B cell (primary cell): ENCODE data around the gene SLC10A4. TPM values are rescaled to one million over a fixed set of nuclear protein-coding genes. Genes with fewer than 3 reads are reported as not detected.

ENCODE experiments used
- ATAC-seq: fragments of 200-7000 bp; cut with Tn5 transposase; one replicate; pipeline ENCODE4 v1.10.0; 2021; ENCODE audit warnings: low read depth, mild to moderate bottlenecking, moderate number of reproducible peaks, moderate library complexity
- CTCF ChIA-PET: fragments of 350-600 bp; sonication (Branson Sonifier 250); formaldehyde crosslinking; loops from one replicate; lab custom pipeline; 2021; ENCODE audit warnings: antibody characterized with exemption, inconsistent platforms; lab: Charles Lee
- POLR2A ChIA-PET: fragments of 350-600 bp; sonication (Branson Sonifier 250); formaldehyde crosslinking; loops from one replicate; lab custom pipeline; 2021; ENCODE audit warnings: antibody characterized with exemption; lab: Charles Lee
- DNase-seq: peaks from one replicate; pipeline ENCODE4 v3.0.0; 2013
- H2AFZ ChIP-seq: 2 replicates; pipeline ENCODE4 v1.6.1; 2012; ENCODE audit warnings: mild to moderate bottlenecking, low read depth, low read length; ENCODE audit not compliant: insufficient read depth, poor library complexity, severe bottlenecking
- H3K27ac ChIP-seq, 2 donors: 1 replicate in 1 of 2; 2 replicates in 1 of 2; pipeline ENCODE4 v1.5.1; 2012 to 2013; ENCODE audit warnings: low read length in 2 of 2, mild to moderate bottlenecking in 2 of 2, moderate library complexity in 1 of 2
- H3K27me3 ChIP-seq, 4 experiments: fragments of 200-600 bp in 1 of 4; sonication (generic) in 1 of 4; replicated peaks in 1 of 4; 1 replicate in 2 of 4; 2 replicates in 2 of 4; pipeline versions ENCODE4 v1.6.1 to v1.7.0; 2013 to 2016; ENCODE audit warnings: low read length in 3 of 4, mild to moderate bottlenecking in 2 of 4, mixed read lengths in 1 of 4, moderate library complexity in 1 of 4; ENCODE audit not compliant: insufficient read depth in 4 of 4, control insufficient read depth in 3 of 4; ENCODE audit errors: control extremely low read depth in 1 of 4
- H3K36me3 ChIP-seq, 2 experiments: replicated peaks in 1 of 2; 1 replicate in 1 of 2; 2 replicates in 1 of 2; pipeline versions ENCODE4 v1.6.1 to v1.7.1; 2013; ENCODE audit warnings: low read length in 1 of 2; ENCODE audit not compliant: insufficient read depth in 2 of 2, control insufficient read depth in 1 of 2; ENCODE audit errors: control extremely low read depth in 1 of 2, extremely low read depth in 1 of 2
- H3K4me1 ChIP-seq, 2 donors: fragments of 200-600 bp in 1 of 2; sonication (generic) in 1 of 2; 1 replicate in 1 of 2; 2 replicates in 1 of 2; pipeline versions ENCODE4 v1.5.1 to v1.6.1; 2013 to 2017; ENCODE audit warnings: low read length in 2 of 2; ENCODE audit not compliant: control insufficient read depth in 2 of 2, insufficient read depth in 2 of 2
- H3K4me2 ChIP-seq: replicated peaks from 2 replicates; pipeline ENCODE3; 2012; ENCODE audit warnings: mild to moderate bottlenecking, low read depth, low read length; ENCODE audit not compliant: poor library complexity, severe bottlenecking
- H3K4me3 ChIP-seq, 5 experiments: fragments of 200-600 bp in 1 of 5; sonication (generic) in 1 of 5; 1 replicate in 3 of 5; 2 replicates in 2 of 5; pipeline versions ENCODE4 v1.5.1 to v1.7.0; 2011 to 2016; ENCODE audit warnings: low read length in 4 of 5, mild to moderate bottlenecking in 4 of 5, low read depth in 2 of 5, control low read depth in 1 of 5, moderate library complexity in 1 of 5; ENCODE audit not compliant: insufficient read depth in 1 of 5; ENCODE audit errors: control extremely low read depth in 1 of 5, extremely low read depth in 1 of 5
- H3K79me2 ChIP-seq: fragments of 200-600 bp; sonication (generic); one replicate; pipeline ENCODE4 v1.6.0; 2016; ENCODE audit warnings: low read length; ENCODE audit not compliant: control insufficient read depth, insufficient read depth
- H3K9ac ChIP-seq: fragments of 200-600 bp; sonication (generic); 2 replicates; pipeline ENCODE4 v1.6.1; 2017; ENCODE audit warnings: mild to moderate bottlenecking, low read length, moderate library complexity
- H3K9me3 ChIP-seq, 3 donors: one replicate each; pipeline versions ENCODE4 v1.6.1 to v1.7.1; 2013; ENCODE audit warnings: low read length in 2 of 3; ENCODE audit not compliant: control insufficient read depth in 2 of 3, insufficient read depth in 1 of 3; ENCODE audit errors: control extremely low read depth in 1 of 3
- H4K20me1 ChIP-seq: 2 replicates; pipeline ENCODE4 v1.6.0; 2012; ENCODE audit warnings: mild to moderate bottlenecking, low read length; ENCODE audit not compliant: insufficient read depth, control insufficient read depth, poor library complexity, severe bottlenecking
- H3K27ac Mint-ChIP-seq: one replicate; pipeline ENCODE4 v1.8.0; 2021; ENCODE audit warnings: mixed read lengths
- H3K27me3 Mint-ChIP-seq: one replicate; pipeline ENCODE4 v1.8.0; 2021; ENCODE audit warnings: mixed read lengths
- H3K4me1 Mint-ChIP-seq: one replicate; pipeline ENCODE4 v1.8.0; 2021; ENCODE audit warnings: mixed read lengths
- H3K4me3 Mint-ChIP-seq: one replicate; pipeline ENCODE4 v1.8.0; 2021; ENCODE audit warnings: mixed read lengths
- H3K9me3 Mint-ChIP-seq: one replicate; pipeline ENCODE4 v1.8.0; 2022; ENCODE audit warnings: mixed read lengths; ENCODE audit not compliant: insufficient read depth
- CTCF ChIP-seq: fragments of 200-600 bp; IDR thresholded peaks from one replicate; pipeline ENCODE4 v1.8.0; 2022; ENCODE audit warnings: antibody characterized with exemption, mild to moderate bottlenecking
- EZH2 ChIP-seq: IDR thresholded peaks from 2 replicates; pipeline ENCODE4 v1.6.1; 2012; ENCODE audit warnings: borderline replicate concordance, low read depth, mild to moderate bottlenecking, moderate library complexity, low read length; ENCODE audit not compliant: insufficient read depth, poor library complexity, severe bottlenecking
- WGBS: methylation state at CpG from one replicate; pipeline ENCODE4 v1.1.5; 2013; ENCODE audit warnings: missing lambda C conversion rate; ENCODE audit not compliant: insufficient coverage; 5-methylcytosine and 5-hydroxymethylcytosine counted together
- intact Hi-C: fragments of 100-400 bp; cut with micrococcal nuclease; formaldehyde crosslinking; loops from one replicate; pipeline ENCODE4 v1.10.0; 2022
- polyA plus RNA-seq: library from polyadenylated mRNA; depleted of rRNA; stranded (reverse); fragments of >200 nt; gene quantifications from 2 replicates; pipeline ENCODE4 v1.2.3, GENCODE V29; 2012
- total RNA-seq, 2 donors: library from RNA; stranded (reverse); fragments of 120-200 nt in 1 of 2; gene quantifications; 1 replicate in 1 of 2; 2 replicates in 1 of 2; pipeline versions ENCODE4 v1.2.3 to v1.2.4, GENCODE V29; 2013 to 2022

SLC10A4 gene
- total and polyA plus RNA-seq, 2 donors (not counting 1 experiment from before 2014, with no cell fraction given) = 0.07 to 0.25 TPM

GRCh38 chr4:48504026-48504330 lies 20.8 kb downstream of the SLC10A4 start:
- TF ChIP-seq CTCF (no peak), EZH2 (no peak)
- ATAC-seq = no peak
- Histone ChIP-seq H3K9me3 (no peaks in the 10 kb centered on the region), H4K20me1 (no peaks in the 10 kb centered on the region), H3K4me1 (no peaks in the 10 kb centered on the region), H3K4me2 (no peak overlapping the region), H3K27me3 (no peaks in the 10 kb centered on the region), H3K36me3 (peaks cover 11 to 58% of the 10 kb centered on the region in 2 experiments), H2AFZ (no peak overlapping the region), H3K27ac (no peak overlapping the region), H3K9ac (no peak overlapping the region), H3K79me2 (no peaks in the 10 kb centered on the region), H3K4me3 (no peak overlapping the region)
- no CpG with 5 or more reads among the region's 2 CpGs for WGBS
- no peak overlapping the region for H3K4me3 Mint-ChIP-seq
- intact Hi-C loops = no loop called here
- no peaks in the 10 kb centered on the region for H3K9me3 Mint-ChIP-seq
- H3K27ac Mint-ChIP-seq = no peak overlapping the region
- CTCF ChIA-PET = no interaction called here
- DNase-seq = no peak
- POLR2A ChIA-PET = no interaction called here
- no peaks in the 10 kb centered on the region for H3K4me1 Mint-ChIP-seq
- H3K27me3 Mint-ChIP-seq = no peaks in the 10 kb centered on the region

GRCh38 chr4:48504352-48504751 lies 21.2 kb downstream of the SLC10A4 start:
- ATAC-seq (no peak), DNase-seq (no peak)
- H3K4me2 ChIP-seq = no peak overlapping the region
- no peak overlapping the region for H3K27ac Mint-ChIP-seq
- H3K27me3 ChIP-seq = no peaks in the 10 kb centered on the region
- H3K9me3 Mint-ChIP-seq = no peaks in the 10 kb centered on the region
- intact Hi-C loops = no loop called here
- H3K36me3 ChIP-seq = peaks cover 13 to 58% of the 10 kb centered on the region in 2 experiments
- CTCF ChIA-PET = no interaction called here
- no peaks in the 10 kb centered on the region for H3K4me1 Mint-ChIP-seq
- POLR2A ChIA-PET = no interaction called here
- H4K20me1 ChIP-seq = no peaks in the 10 kb centered on the region
- no peaks in the 10 kb centered on the region for H3K27me3 Mint-ChIP-seq
- TF ChIP-seq CTCF (no peak), EZH2 (no peak)
- no CpG with 5 or more reads among the region's 1 CpG for WGBS
- H3K79me2 ChIP-seq = no peaks in the 10 kb centered on the region
- no peak overlapping the region for H3K4me3 Mint-ChIP-seq
- H3K27ac ChIP-seq = no peak overlapping the region
- no peak overlapping the region for H3K9ac ChIP-seq
- no peaks in the 10 kb centered on the region for H3K4me1 ChIP-seq
- H3K4me3 ChIP-seq = no peak overlapping the region
- H2AFZ ChIP-seq = no peak overlapping the region
- H3K9me3 ChIP-seq = no peaks in the 10 kb centered on the region
